ENCODE results near the gene LDLRAD4.
"Not testable (repeated sequence)": the region's sequence is repeated elsewhere in the genome, so short reads cannot be mapped to it uniquely, and the experiment has no call there.

LDLRAD4 gene

GRCh38 chr18:13653746-13654433, 435.3 kb downstream of the LDLRAD4 start:
- H3K4me2 ChIP-seq, result no peak overlapping the region
- no peak overlapping the region for H3K9ac ChIP-seq
- H3K9me3 ChIP-seq (replicated peaks in 1 of 11), result no peaks in the 10 kb centered on the region
- peaks cover 0 to 30% (median 12%) of the 10 kb centered on the region in 10 experiments; a peak in 16 of 20 replicates for H3K4me1 ChIP-seq
- no peaks in the 10 kb centered on the region for H3K27me3 ChIP-seq
- no peak overlapping the region for H3K27ac ChIP-seq
- no peak overlapping the region for H3K4me3 ChIP-seq
- no peak for TF ChIP-seq Cebpa-rat (IDR thresholded peaks at IDR 0.05)
- H3K36me3 ChIP-seq, result no peaks in the 10 kb centered on the region
- H4K20me1 ChIP-seq, result peaks cover 0 to 8% (median 0%) of the 10 kb centered on the region in 11 experiments; a peak in 2 of 22 replicates

- no peaks in the 10 kb centered on the region for H3K27me3 ChIP-seq
- H3K27ac ChIP-seq, result no peak overlapping the region
- H4K20me1 ChIP-seq, result peaks cover 0 to 8% (median 0%) of the 10 kb centered on the region in 11 experiments; a peak in 1 of 22 replicates
- no peak overlapping the region for H3K4me3 ChIP-seq
- peaks cover 0 to 9% (median 0%) of the 10 kb centered on the region in 10 experiments; a peak in 3 of 20 replicates for H3K4me1 ChIP-seq
- H3K9ac ChIP-seq, result no peak overlapping the region
- H3K36me3 ChIP-seq, result peaks cover 0 to 26% (median 10%) of the 10 kb centered on the region in 11 experiments; a peak in 13 of 22 replicates
- no peaks in the 10 kb centered on the region for H3K9me3 ChIP-seq (replicated peaks in 1 of 11)
- H3K4me2 ChIP-seq, result no peak overlapping the region
- TF ChIP-seq Cebpa-rat (IDR thresholded peaks at IDR 0.05), result no peak
Observed at GRCh38 chr18:13657974-13658373, 439.4 kb downstream of the LDLRAD4 start.

GRCh38 chr18:13658436-13659204, 440.1 kb downstream of the LDLRAD4 start:
- no peak overlapping the region for H3K4me2 ChIP-seq
- no peak overlapping the region for H3K27ac ChIP-seq
- H3K9ac ChIP-seq, result no peak overlapping the region
- TF ChIP-seq Cebpa-rat (IDR thresholded peaks at IDR 0.05), result no peak
- peaks cover 0 to 7% (median 0%) of the 10 kb centered on the region in 10 experiments; a peak in 3 of 20 replicates for H3K4me1 ChIP-seq
- no peaks in the 10 kb centered on the region for H3K27me3 ChIP-seq
- H3K9me3 ChIP-seq (replicated peaks in 1 of 11), result no peaks in the 10 kb centered on the region
- H4K20me1 ChIP-seq, result peaks cover 0 to 8% (median 0%) of the 10 kb centered on the region in 11 experiments; a peak in 1 of 22 replicates
- H3K36me3 ChIP-seq, result peaks cover 5 to 31% (median 14%) of the 10 kb centered on the region in 11 experiments; a peak in 21 of 22 replicates
- H3K4me3 ChIP-seq, result no peak overlapping the region

GRCh38 chr18:13660510-13660909, 441.9 kb downstream of the LDLRAD4 start:
- Histone ChIP-seq H3K9ac (no peak overlapping the region), H3K36me3 (peaks cover 21 to 50% (median 31%) of the 10 kb centered on the region in 11 experiments), H3K27ac (no peak overlapping the region), H4K20me1 (peaks cover 0 to 4% (median 0%) of the 10 kb centered on the region in 11 experiments; a peak in 2 of 22 replicates), H3K27me3 (no peaks in the 10 kb centered on the region), H3K4me1 (no peaks in the 10 kb centered on the region), H3K9me3 (replicated peaks in 1 of 11) (no peaks in the 10 kb centered on the region), H3K4me2 (no peak overlapping the region), H3K4me3 (no peak overlapping the region)
- no peak for TF ChIP-seq Cebpa-rat (IDR thresholded peaks at IDR 0.05)

- Histone ChIP-seq H3K27ac (no peak overlapping the region), H3K4me3 (no peak overlapping the region), H3K36me3 (peaks cover 26 to 57% (median 37%) of the 10 kb centered on the region in 11 experiments), H4K20me1 (peaks cover 0 to 4% (median 0%) of the 10 kb centered on the region in 11 experiments; a peak in 2 of 22 replicates), H3K4me2 (no peak overlapping the region), H3K9ac (no peak overlapping the region), H3K27me3 (no peaks in the 10 kb centered on the region), H3K4me1 (0 out of 20 replicates have a peak, but pooled peaks cover 0 to under 1% (median 0%) of the 10 kb centered on the region in 10 experiments), H3K9me3 (replicated peaks in 1 of 11) (no peaks in the 10 kb centered on the region)
- no peak for TF ChIP-seq Cebpa-rat (IDR thresholded peaks at IDR 0.05)
Observed at GRCh38 chr18:13661051-13661778, 442.7 kb downstream of the LDLRAD4 start.

GRCh38 chr18:13661779-13662256, 443.3 kb downstream of the LDLRAD4 start:
- no peak for TF ChIP-seq Cebpa-rat (IDR thresholded peaks at IDR 0.05)
- peaks cover 32 to 63% (median 43%) of the 10 kb centered on the region in 11 experiments for H3K36me3 ChIP-seq
- H3K4me1 ChIP-seq, result peaks cover 0 to 7% (median 2%) of the 10 kb centered on the region in 10 experiments; a peak in 6 of 20 replicates
- H3K9ac ChIP-seq, result no peak overlapping the region
- H3K27me3 ChIP-seq, result no peaks in the 10 kb centered on the region
- no peak overlapping the region for H3K27ac ChIP-seq
- H4K20me1 ChIP-seq, result peaks cover 0 to 5% (median 0%) of the 10 kb centered on the region in 11 experiments; a peak in 4 of 22 replicates
- H3K4me2 ChIP-seq, result no peak overlapping the region
- H3K9me3 ChIP-seq (replicated peaks in 1 of 11), result no peaks in the 10 kb centered on the region
- no peak overlapping the region for H3K4me3 ChIP-seq

GRCh38 chr18:13672657-13673056, 454.1 kb downstream of the LDLRAD4 start:
- H3K4me3 ChIP-seq, result no peak overlapping the region
- peaks cover 0 to 6% (median 5%) of the 10 kb centered on the region in 11 experiments; a peak in 7 of 22 replicates for H3K9me3 ChIP-seq (replicated peaks in 1 of 11)
- peaks cover 26 to 48% (median 41%) of the 10 kb centered on the region in 11 experiments for H3K36me3 ChIP-seq
- no peak overlapping the region for H3K9ac ChIP-seq
- H4K20me1 ChIP-seq, result peaks cover 0 to 48% (median 13%) of the 10 kb centered on the region in 11 experiments; a peak in 12 of 22 replicates
- no peak for TF ChIP-seq Cebpa-rat (IDR thresholded peaks at IDR 0.05)
- no peaks in the 10 kb centered on the region for H3K27me3 ChIP-seq
- H3K4me2 ChIP-seq, result no peak overlapping the region
- no peak overlapping the region for H3K27ac ChIP-seq
- H3K4me1 ChIP-seq, result peaks cover 0 to 9% (median 0%) of the 10 kb centered on the region in 10 experiments; a peak in 8 of 20 replicates

- H3K4me2 ChIP-seq, result no peak overlapping the region
- no peak for TF ChIP-seq Cebpa-rat (IDR thresholded peaks at IDR 0.05)
- no peak overlapping the region for H3K27ac ChIP-seq
- H3K27me3 ChIP-seq, result no peaks in the 10 kb centered on the region
- H4K20me1 ChIP-seq, result peaks cover 4 to 60% (median 24%) of the 10 kb centered on the region in 11 experiments; a peak in 15 of 22 replicates
- peaks cover 0 to 21% (median 5%) of the 10 kb centered on the region in 10 experiments; a peak in 10 of 20 replicates for H3K4me1 ChIP-seq
- H3K9me3 ChIP-seq (replicated peaks in 1 of 11), result peaks cover 0 to 7% (median 5%) of the 10 kb centered on the region in 11 experiments; a peak in 7 of 22 replicates
- H3K36me3 ChIP-seq, result peaks cover 4 to 42% (median 18%) of the 10 kb centered on the region in 11 experiments; a peak in 18 of 22 replicates
- H3K9ac ChIP-seq, result no peak overlapping the region
- no peak overlapping the region for H3K4me3 ChIP-seq
Observed at GRCh38 chr18:13676471-13676870, 457.9 kb downstream of the LDLRAD4 start.

GRCh38 chr18:13677350-13677749, 458.8 kb downstream of the LDLRAD4 start:
- Histone ChIP-seq H3K4me1 (peaks cover 0 to 22% (median 6%) of the 10 kb centered on the region in 10 experiments; a peak in 10 of 20 replicates), H3K36me3 (peaks cover 10 to 51% (median 22%) of the 10 kb centered on the region in 11 experiments; a peak in 20 of 22 replicates), H4K20me1 (peaks cover 8 to 60% (median 23%) of the 10 kb centered on the region in 11 experiments; a peak in 15 of 22 replicates)
- not testable (repeated sequence) for H3K9me3 ChIP-seq (replicated peaks in 1 of 11); H3K27ac ChIP-seq; H3K27me3 ChIP-seq; H3K4me2 ChIP-seq; H3K9ac ChIP-seq; H3K4me3 ChIP-seq

All from BLaER1 treated with 17β-estradiol and CSF1 and Interleukin-3, amounts not matched to agents 10 nM and 100 nM (cell line).